Duodenal mucosa (tissue), 2 donors: ENCODE measurements around the gene ADGRF1.

Source experiments
- H3K27ac ChIP-seq: one replicate; pipeline ENCODE4 v1.7.0; 2013; ENCODE audit warnings: low read depth, low read length
- H3K27me3 ChIP-seq, 2 donors: one replicate each; pipeline ENCODE4 v1.7.0; 2013; ENCODE audit warnings: low read length in 2 of 2, control low read depth in 1 of 2; ENCODE audit not compliant: insufficient read depth in 2 of 2, control insufficient read depth in 1 of 2
- H3K36me3 ChIP-seq, 2 donors: one replicate each; pipeline ENCODE4 v1.7.0; 2013; ENCODE audit warnings: low read length in 2 of 2, control low read depth in 1 of 2; ENCODE audit not compliant: insufficient read depth in 2 of 2, control insufficient read depth in 1 of 2
- H3K4me1 ChIP-seq, 2 donors: one replicate each; pipeline ENCODE4 v1.7.0; 2013; ENCODE audit warnings: low read length in 2 of 2, control low read depth in 1 of 2; ENCODE audit not compliant: insufficient read depth in 2 of 2, control insufficient read depth in 1 of 2
- H3K4me3 ChIP-seq, 2 donors: one replicate each; pipeline ENCODE4 v1.7.0; 2013; ENCODE audit warnings: low read length in 2 of 2, low read depth in 1 of 2
- H3K9ac ChIP-seq, 2 donors: one replicate each; pipeline ENCODE4 v1.7.0; 2013; ENCODE audit warnings: low read length in 2 of 2, low read depth in 1 of 2
- H3K9me3 ChIP-seq, 2 donors: one replicate each; pipeline ENCODE4 v1.7.0; 2013; ENCODE audit warnings: low read length in 2 of 2, control low read depth in 1 of 2; ENCODE audit not compliant: control insufficient read depth in 1 of 2

ADGRF1 gene

DNA sequence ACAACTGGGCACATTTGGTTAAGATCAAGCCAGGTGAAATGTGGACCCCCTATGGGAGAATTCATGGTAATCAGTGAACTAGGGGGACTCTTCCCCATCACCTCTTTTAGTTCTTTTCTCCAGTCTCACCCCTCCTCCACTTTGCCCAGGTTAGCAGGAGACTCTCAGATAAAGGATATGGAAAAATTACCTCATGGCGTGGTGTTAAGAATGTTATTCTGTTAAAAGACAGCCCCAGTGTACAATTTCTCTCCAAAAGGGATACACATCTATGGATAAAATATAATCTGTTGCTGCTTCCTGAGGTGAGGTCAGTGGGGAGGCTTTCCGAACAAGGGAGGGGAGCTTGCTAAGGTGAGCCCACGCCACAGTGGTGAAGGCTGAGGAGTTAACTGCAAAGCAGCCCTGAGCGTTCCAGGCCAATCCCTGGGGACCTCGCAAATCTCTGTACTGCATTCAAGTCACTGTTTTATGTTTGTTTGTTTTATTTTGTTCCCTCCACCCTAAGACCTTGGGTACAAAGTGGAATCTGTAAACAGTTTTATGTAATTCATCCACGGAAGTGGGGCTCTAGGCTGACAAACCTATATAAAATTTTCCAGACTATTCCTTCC is 52.0 kb downstream of the ADGRF1 start:
- Histone ChIP-seq H3K9ac (no peak overlapping the region), H3K36me3 (no peaks in the 10 kb centered on the region), H3K27me3 (no peaks in the 10 kb centered on the region), H3K4me3 (no peak overlapping the region), H3K4me1 (peaks cover 16 to 26% of the 10 kb centered on the region in 2 donors), H3K27ac (no peak overlapping the region), H3K9me3 (no peaks in the 10 kb centered on the region)

GRCh38 chr6:46989398-46989797 is 52.7 kb downstream of the ADGRF1 start:
- Histone ChIP-seq H3K9ac (no peak overlapping the region), H3K36me3 (no peaks in the 10 kb centered on the region), H3K4me1 (peaks cover 20 to 29% of the 10 kb centered on the region in 2 donors), H3K27ac (no peak overlapping the region), H3K4me3 (no peak overlapping the region), H3K9me3 (no peaks in the 10 kb centered on the region), H3K27me3 (no peaks in the 10 kb centered on the region)

DNA sequence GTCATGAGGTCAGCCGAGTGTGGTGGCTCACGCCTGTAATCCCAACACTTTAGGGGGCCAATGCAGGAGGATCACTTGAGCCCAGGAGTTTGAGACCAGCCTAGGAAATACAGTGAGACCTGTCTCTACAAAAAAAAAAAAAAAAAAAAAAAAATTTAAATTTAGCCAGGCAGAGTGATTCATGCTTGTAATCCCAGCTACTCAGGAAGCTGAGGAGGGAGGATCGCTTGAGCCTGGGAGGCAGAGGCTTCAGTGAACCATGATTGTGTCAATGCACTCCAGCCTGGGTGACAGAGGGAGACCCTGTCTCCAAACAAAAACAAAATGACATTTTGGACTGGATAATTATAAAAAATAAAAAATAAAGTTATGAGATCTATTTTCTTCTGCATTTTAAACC is 56.2 kb downstream of the ADGRF1 start:
- Histone ChIP-seq H3K36me3 (no peaks in the 10 kb centered on the region), H3K9ac (no peak overlapping the region), H3K27me3 (no peaks in the 10 kb centered on the region), H3K9me3 (no peaks in the 10 kb centered on the region), H3K4me1 (peaks cover 20 to 34% of the 10 kb centered on the region in 2 donors), H3K27ac (no peak overlapping the region), H3K4me3 (no peak overlapping the region)

GRCh38 chr6:46983007-46983411 is 59.1 kb downstream of the ADGRF1 start:
- Histone ChIP-seq H3K9me3 (no peaks in the 10 kb centered on the region), H3K27ac (no peak overlapping the region), H3K4me1 (peaks cover 7 to 14% of the 10 kb centered on the region in 2 donors), H3K27me3 (no peaks in the 10 kb centered on the region), H3K4me3 (no peak overlapping the region), H3K9ac (no peak overlapping the region), H3K36me3 (no peaks in the 10 kb centered on the region)

- H3K4me1 ChIP-seq, result peaks cover 0 to 7% of the 10 kb centered on the region in 2 donors
- no peaks in the 10 kb centered on the region for H3K27me3 ChIP-seq
- no peak overlapping the region for H3K27ac ChIP-seq
- no peak overlapping the region for H3K4me3 ChIP-seq
- H3K9me3 ChIP-seq, result no peaks in the 10 kb centered on the region
- H3K9ac ChIP-seq, result no peak overlapping the region
- H3K36me3 ChIP-seq, result no peaks in the 10 kb centered on the region
Measured at GRCh38 chr6:46979206-46979605, 62.9 kb downstream of the ADGRF1 start.

DNA sequence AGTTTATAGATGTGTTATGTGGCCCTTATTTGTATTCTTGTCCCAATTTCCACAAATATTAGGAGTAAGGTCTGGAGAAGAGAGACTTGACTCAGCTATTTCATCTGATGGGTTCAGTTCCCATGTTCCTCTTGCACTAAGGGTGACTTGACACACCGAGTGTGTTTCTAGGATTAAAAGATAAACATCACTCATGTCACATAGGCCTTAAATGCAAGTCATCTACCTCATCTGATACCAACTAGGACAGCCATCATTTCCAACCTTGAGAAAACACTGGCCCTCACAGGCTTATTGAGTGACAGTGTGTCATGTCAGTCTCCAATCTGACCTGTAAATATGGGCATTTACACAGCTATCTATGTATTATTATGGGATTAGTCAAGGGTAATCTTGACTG is 67.3 kb downstream of the ADGRF1 start:
- H3K27ac ChIP-seq, result no peak overlapping the region
- H3K9ac ChIP-seq, result no peak overlapping the region
- H3K4me1 ChIP-seq, result peaks cover 0 to 8% of the 10 kb centered on the region in 2 donors
- H3K4me3 ChIP-seq, result no peak overlapping the region
- H3K27me3 ChIP-seq, result no peaks in the 10 kb centered on the region
- H3K36me3 ChIP-seq, result no peaks in the 10 kb centered on the region
- H3K9me3 ChIP-seq, result no peaks in the 10 kb centered on the region

DNA sequence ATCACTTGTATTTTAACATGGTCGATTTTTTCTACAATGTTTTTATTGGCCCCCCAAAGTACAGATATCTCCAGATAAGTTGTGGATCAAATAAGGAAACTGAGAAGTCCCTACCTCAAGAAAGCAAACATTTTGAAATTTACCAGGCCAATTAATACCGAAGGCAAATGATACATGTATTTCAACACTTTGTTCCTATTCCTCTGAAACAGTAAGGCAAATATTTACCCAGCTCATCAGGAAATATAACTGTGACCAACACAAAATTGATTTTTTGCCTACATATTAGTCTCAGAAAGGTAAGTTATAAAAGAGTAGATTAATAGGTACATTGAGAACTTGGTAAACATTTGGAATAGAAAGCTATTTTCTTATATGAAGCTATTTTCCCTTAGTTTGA is 69.1 kb downstream of the ADGRF1 start:
- Histone ChIP-seq H3K9me3 (no peaks in the 10 kb centered on the region), H3K27ac (no peak overlapping the region), H3K9ac (no peak overlapping the region), H3K4me3 (no peak overlapping the region), H3K27me3 (no peaks in the 10 kb centered on the region), H3K36me3 (no peaks in the 10 kb centered on the region), H3K4me1 (peaks cover 0 to 8% of the 10 kb centered on the region in 2 donors)

DNA sequence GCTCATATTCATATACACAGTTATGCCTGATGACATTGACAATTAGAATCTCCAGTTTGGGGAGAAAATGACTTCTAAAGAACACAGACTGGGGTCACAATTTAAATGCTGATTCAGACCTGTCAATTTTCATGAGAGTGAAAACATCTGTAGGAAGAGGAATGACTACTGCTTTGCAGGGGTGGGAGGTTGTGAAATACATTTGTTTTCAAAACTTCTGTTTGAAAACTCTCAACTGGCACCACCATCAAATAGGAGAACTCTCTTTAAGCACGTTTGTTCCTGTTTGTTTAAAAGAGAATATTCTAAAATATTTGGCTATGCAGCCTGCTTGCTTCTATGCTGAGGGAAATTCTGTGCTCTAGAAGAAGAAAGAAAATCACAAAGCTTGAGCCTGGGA is 69.6 kb downstream of the ADGRF1 start:
- no peaks in the 10 kb centered on the region for H3K36me3 ChIP-seq
- no peak overlapping the region for H3K4me3 ChIP-seq
- no peaks in the 10 kb centered on the region for H3K27me3 ChIP-seq
- H3K9me3 ChIP-seq, result no peaks in the 10 kb centered on the region
- peaks cover 0 to 8% of the 10 kb centered on the region in 2 donors for H3K4me1 ChIP-seq
- H3K9ac ChIP-seq, result no peak overlapping the region
- no peak overlapping the region for H3K27ac ChIP-seq

DNA sequence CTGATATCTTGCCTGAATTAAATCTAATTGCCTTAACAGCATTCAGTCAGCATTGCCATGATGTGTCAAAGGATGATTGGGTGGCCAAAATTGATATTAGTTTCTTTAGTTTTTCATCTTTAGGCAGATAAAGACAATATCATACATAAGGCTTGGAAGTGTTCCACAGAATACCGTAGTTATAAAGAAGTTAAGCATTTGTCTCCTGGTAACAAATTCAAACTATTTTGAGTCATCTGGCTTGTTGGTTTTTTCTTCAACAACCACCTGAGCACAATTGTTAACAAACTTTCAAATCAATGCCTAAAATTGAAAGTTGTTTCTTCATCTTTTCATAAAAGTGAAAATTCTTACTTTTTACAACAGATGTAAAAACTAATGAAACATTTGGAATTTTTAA is 72.9 kb downstream of the ADGRF1 start:
- H3K27me3 ChIP-seq, result no peaks in the 10 kb centered on the region

GRCh38 chr6:46967826-46968349 is 74.2 kb downstream of the ADGRF1 start:
- Histone ChIP-seq H3K4me3 (no peak overlapping the region), H3K9me3 (no peaks in the 10 kb centered on the region), H3K4me1 (peaks cover 0 to 6% of the 10 kb centered on the region in 2 donors), H3K36me3 (no peaks in the 10 kb centered on the region), H3K9ac (no peak overlapping the region), H3K27me3 (no peaks in the 10 kb centered on the region), H3K27ac (no peak overlapping the region)

More for the DNA sequence above, 72.9 kb downstream of the ADGRF1 start:
- Histone ChIP-seq H3K4me1 (peaks cover 0 to 8% of the 10 kb centered on the region in 2 donors), H3K4me3 (no peak overlapping the region), H3K36me3 (no peaks in the 10 kb centered on the region), H3K9ac (no peak overlapping the region), H3K9me3 (no peaks in the 10 kb centered on the region), H3K27ac (no peak overlapping the region)
